HuH-7 (cell line): Measurements from ENCODE around the gene DIO1.

Source experiments
- DNase-seq: peaks from one replicate; pipeline ENCODE4 v3.0.0; 2011; ENCODE audit warnings: low spot score

The DIO1 gene

DNA sequence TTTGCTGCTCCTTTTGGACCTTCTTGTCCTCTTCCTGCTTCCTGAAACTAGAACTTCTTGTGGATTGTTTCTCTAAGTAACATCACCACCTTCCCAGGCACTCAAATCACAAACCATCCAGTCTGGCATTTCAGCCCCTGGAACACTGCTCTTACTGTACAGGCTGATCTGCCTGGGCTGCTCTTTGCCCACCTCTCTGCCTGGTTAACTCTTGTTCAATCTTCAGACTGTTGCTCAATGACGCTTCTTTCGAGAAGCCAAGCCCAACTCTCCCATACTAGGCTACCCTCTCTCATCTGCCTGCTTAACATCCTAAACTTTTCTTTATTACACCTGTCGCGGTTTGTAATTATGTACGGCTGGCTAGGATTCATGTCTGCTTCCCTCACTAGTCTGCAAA is 657 bp downstream of the DIO1 start:
- DNase-seq: no peak

DNA sequence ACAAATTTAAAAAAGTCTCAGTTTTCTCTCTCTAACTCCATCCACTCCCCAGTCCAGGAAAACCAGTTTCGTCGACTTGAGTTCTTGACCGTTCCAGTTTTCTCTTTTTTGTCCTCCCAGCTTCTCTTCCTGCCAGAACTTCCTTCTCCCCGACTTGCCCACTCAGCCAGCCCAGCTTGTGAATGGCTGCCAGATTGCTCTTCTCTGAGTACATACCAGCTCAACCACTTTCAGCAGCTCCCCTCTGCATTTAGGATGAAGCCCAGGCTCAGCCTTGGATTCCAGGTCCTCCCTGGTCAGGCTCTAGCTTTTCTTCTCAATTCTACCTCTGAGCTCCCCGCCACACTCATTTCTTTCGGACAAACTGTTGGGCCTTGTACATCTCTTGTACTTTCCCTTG is 1.4 kb downstream of the DIO1 start:
- no peak for DNase-seq

DNA sequence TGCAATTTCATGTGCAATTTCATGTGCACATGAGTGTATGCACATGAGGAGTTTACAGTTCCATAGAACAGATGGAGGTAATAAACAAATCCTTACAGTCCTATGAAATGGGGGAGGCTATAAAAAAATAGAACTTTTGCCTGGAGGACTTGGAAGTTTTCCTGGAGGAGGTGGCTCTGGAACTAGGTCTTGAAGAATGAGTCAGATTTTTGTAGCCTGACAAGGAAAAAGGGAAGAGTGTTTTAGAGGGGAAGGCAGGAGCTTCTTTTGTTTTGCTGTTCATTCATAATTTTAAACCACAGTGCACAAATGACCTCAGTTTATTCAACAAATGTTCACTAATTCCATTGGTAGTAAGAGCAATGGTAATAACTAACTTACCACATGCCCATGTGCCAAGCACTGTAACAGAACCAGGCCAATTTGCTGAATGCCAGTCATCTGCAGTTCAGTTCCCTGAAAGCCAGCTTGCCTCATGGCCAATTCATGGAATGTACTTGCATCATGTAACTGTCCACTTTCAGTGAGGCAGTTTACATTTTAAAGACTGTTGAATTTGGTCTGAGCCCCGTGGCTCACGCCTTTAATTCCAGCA is 2.7 kb downstream of the DIO1 start:
- DNase-seq: no peak

- DNase-seq: no peak
Measured at GRCh38 chr1:53899206-53899628, 5.2 kb downstream of the DIO1 start.

DNA sequence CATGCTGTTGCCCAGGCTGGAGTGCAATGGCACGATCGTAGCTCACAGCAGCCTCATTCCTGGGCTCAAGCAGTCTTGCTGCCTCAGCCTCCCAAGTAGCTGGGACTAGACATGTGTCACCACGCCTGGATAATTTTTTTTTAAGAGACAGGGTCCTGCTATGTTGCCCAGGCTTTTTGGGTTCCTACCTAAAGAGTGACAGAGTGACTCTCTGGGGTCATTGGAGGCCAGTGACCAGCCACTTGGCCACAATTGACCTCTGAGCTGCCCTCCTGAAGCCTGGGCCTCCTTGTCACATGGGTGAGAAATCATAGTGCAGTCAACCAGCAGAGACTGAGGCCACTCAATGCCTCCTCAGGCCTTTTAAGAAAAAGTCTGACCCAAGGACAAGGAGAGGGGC is 5.7 kb downstream of the DIO1 start:
- no peak for DNase-seq

DNA sequence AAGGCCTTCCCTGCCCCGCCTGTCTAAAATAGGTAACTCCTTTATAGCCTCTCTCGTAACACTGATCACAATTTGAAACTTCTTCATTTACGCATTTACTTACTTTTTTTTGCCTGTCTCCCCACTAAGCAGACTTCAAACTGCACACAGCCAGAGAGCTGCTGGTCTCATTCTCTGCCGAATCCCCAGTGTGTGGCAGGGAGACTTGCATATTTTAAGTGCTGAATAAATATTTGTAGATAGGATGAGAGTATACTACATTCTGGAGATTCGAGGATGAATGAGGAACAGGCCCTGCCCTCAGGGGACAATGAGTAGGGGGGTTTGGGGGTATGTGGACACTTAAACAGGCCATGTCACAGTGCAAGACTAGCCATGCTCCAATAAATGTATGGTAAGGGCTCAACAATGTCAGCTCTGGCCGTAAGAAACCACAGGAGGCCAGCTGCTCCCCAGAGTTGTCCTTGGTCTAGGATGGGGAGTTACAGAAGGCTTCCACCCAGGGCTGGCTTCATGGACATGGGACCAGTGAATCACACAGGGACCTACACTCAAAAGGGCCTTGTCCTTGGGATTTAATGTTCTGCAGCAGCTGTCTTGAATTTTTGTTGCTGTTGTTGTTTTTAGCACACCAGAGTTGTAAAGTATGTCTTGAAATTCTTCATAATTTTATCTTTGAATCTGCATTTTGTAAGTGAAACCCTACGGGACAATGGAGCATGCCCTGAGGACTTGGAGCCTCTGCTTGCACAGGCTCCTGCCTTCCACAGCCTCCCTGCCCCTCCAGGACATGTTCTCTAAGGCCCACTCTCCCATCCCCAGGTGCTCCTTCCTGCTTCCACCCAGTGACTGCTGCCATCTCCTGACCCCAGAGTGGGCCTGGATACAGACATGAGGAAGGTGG is 8.5 kb downstream of the DIO1 start:
- DNase-seq: no peak

- no peak for DNase-seq
Measured at GRCh38 chr1:53905509-53905908, 11.5 kb downstream of the DIO1 start.

GRCh38 chr1:53906121-53906520 is 12.1 kb downstream of the DIO1 start:
- DNase-seq: no peak

DNA sequence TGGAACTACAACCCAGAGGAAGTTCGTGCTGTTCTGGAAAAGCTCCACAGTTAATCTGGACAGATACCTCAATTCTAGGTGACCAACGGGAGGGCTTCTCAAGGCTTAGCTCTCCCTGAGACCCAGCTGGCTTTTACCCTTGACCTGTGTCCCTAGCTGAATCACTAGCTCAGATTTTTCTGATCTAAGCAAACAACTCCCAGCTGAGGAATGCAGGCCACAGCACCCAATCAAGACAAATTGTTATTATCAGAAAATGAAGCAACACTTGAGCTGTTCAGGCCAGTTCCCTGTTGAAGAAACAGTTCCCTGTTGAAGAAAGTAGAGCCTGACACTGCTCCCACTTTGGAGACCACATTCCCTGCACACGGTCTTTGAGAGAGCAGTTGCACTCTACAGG is 16.0 kb downstream of the DIO1 start:
- peak; percentile 49 for DNase-seq

- DNase-seq: no peak
Measured at GRCh38 chr1:53911442-53911841, 17.5 kb downstream of the DIO1 start.

- no peak for DNase-seq
Measured at GRCh38 chr1:53913352-53914033, 19.5 kb downstream of the DIO1 start.

- DNase-seq: no peak
Measured at GRCh38 chr1:53918343-53918742, 24.4 kb downstream of the DIO1 start.

GRCh38 chr1:53919675-53920066 is 25.7 kb downstream of the DIO1 start:
- DNase-seq: no peak

GRCh38 chr1:53927376-53927881 is 33.4 kb downstream of the DIO1 start:
- no peak for DNase-seq

DNA sequence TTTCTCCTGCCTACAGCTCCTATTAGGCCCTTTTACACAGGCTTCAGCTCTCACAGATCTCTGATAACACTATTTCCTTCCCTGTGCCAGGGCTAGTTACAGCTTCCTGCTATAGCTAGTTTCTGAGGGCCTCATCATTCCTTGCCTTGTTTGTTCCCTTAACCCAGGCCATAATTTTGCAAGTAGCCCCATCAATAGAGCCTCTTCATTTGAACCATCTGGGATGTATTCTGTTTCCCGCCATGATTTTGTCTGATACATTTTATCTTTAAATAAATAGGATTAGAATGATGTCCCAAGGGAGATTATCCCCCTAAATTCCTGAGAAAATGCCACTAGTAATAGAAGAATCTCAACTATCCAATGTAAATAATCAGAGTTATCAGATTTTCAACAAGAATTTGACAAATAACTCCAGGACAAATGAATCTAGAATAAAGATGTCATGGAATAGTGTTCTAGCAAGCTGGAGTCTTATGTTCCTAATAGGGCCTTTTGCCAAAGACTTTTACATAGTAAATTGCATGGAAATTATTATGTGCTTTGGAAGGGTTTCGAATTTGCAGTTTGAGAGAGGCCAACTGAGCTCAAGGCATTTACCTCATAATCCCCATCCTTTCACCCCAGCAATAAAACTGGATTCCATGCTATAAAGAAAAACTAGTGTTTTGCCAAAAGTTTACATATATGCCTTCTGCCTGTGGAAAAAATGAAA is 35.4 kb downstream of the DIO1 start:
- DNase-seq: no peak

GRCh38 chr1:53930932-53931331 is 36.9 kb downstream of the DIO1 start:
- DNase-seq: no peak

- DNase-seq: no peak
Measured at GRCh38 chr1:53931523-53931922, 37.5 kb downstream of the DIO1 start.

GRCh38 chr1:53934170-53934765 is 40.3 kb downstream of the DIO1 start:
- no peak for DNase-seq

GRCh38 chr1:53936430-53936829 is 42.4 kb downstream of the DIO1 start:
- no peak for DNase-seq

DNA sequence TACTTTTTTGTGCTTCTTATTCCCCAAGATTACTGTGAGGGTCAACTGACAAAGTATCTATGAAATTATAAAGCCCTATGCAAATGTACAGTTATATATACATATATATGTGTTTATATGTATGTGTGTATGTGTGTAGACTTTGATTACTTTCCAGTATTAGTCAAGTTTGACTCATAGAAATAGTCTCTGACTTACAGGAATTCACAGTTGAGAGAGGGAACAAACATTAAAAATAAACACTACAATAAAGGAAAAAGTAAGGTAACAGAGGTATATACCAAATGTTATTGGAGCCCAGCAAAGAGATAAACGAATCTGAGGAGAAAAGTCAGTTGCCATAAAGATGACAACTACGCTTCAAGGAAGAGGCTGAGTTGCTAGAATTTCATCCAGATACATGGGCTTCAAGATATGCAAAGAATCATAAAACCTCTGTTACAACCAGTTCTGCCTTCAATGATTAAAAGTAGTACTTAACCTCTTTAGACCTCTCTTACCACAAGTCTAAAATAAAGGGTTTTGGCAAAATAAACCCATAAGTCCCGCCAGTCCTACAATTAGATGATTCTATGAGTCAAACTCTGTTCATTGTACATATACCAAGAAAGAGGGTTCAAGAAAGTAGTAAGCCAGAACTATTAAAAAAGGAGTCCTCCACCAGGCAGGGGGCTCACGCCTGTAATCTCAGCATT is 44.3 kb downstream of the DIO1 start:
- no peak for DNase-seq
